Measurements from ENCODE around the gene TBX21. TPM values are rescaled to one million over a fixed set of nuclear protein-coding genes. Genes with fewer than 3 reads are reported as not detected.

Gene TBX21
- total RNA-seq, 1 experiment from 2014 or later = not detected

DNA sequence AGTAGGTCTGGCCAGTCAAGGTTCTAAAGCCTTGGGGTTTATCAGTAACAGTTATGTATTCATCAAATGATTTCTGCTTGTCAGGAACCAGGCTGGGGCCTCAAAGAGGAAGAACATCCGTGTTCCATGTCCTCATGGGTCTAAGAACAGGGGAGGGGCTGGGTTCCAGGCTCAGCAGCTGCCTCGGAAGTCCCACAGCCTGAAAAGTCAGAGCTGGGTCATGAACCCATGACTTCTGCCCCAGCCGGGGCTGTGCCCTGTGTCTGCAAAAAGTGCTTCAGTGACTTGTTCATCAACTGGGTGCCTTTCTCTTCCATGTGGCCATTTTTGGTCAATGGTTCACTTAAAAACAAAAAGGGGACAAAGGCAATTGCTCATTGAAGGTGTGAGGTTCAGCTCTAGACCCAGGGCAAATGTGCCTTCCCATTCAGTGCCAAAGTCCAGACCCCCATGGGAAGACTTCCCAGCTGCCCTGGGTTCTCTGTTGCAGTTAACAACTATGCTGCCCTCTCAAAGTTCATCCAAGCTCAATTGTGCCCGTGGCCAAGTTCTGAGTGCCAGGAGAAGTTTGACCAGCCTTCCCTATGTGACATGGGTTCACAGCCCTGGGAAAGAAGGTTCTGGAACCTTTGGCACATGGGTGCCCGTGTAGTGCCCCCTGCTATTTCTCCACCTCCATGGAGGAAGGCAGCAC lies 20.6 kb upstream of the TBX21 start:
- H3K36me3 Mint-ChIP-seq (ENCODE audit: insufficient read depth, unreplicated experiment) = no peaks in the 10 kb centered on the region
- peaks cover 52% of the 10 kb centered on the region for H3K27me3 Mint-ChIP-seq (ENCODE audit: insufficient read depth, unreplicated experiment)
- no TSS peak for BruUV-seq (replicated peaks)
- ChIA-PET CTCF (interaction anchor here (0.6 kb wide), 1 partner anchor 433 kb away, joined by 6 read pairs; no protein-coding TSS in a partner anchor), POLR2A (no interaction called here)
- no peak overlapping the region for H3K27ac Mint-ChIP-seq (ENCODE audit: low read depth, unreplicated experiment)
- no peaks in the 10 kb centered on the region for H3K4me1 Mint-ChIP-seq (ENCODE audit: insufficient read depth, unreplicated experiment)
- intact Hi-C loops (cut with micrococcal nuclease) = no loop called here
- no peaks in the 10 kb centered on the region for H3K9me3 Mint-ChIP-seq (ENCODE audit: unreplicated experiment)
- DNase-seq (ENCODE audit: unreplicated experiment) = no peak
- H3K4me3 Mint-ChIP-seq (ENCODE audit: unreplicated experiment) = no peak overlapping the region
- TF ChIP-seq CTCF (IDR thresholded peaks at IDR 0.05; ENCODE audit: unreplicated experiment) = no peak

DNA sequence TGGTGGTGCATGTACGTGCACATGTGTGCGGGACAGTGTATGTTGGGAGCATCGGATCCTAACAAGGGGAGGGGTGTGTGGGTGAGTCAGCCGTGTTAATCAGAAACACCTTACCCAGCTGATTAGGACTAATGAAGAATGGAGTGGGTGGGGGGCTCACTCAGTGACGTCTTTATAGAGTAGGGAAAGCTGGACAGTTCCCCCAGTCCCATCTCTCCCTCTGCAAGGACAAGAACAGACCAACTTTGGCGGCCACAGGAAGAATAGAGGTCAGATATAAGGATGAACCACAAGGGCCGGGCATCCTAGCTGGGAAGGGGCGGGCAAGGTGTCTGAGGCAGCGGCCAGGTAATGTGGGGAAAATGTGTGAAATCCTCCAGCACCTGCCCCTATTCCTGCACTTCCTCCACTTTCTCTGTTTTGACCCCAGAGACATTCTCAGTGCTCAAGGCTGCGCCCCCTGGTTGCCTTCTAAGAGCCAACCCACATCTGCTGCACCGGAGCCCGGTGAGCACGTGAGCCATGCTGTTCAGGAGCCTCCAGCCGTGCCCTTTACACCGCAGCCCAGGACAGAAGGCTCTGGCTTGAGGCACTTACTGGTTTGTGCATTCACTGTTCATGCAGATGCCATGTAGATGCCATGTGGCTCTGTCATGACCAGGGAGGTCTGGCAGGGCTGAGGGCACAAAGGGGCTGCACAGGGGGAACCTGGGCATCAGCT lies 18.9 kb upstream of the TBX21 start:
- DNase-seq (ENCODE audit: unreplicated experiment) = no peak
- Mint-ChIP-seq H3K27me3 (ENCODE audit: insufficient read depth, unreplicated experiment) (peaks cover 68% of the 10 kb centered on the region), H3K9me3 (ENCODE audit: unreplicated experiment) (no peaks in the 10 kb centered on the region), H3K4me3 (ENCODE audit: unreplicated experiment) (no peak overlapping the region), H3K27ac (ENCODE audit: low read depth, unreplicated experiment) (no peak overlapping the region), H3K4me1 (ENCODE audit: insufficient read depth, unreplicated experiment) (peaks cover 14% of the 10 kb centered on the region), H3K36me3 (ENCODE audit: insufficient read depth, unreplicated experiment) (no peaks in the 10 kb centered on the region)
- ChIA-PET CTCF (interaction anchor here (1.4 kb wide), 1 partner anchor 15 kb away, joined by 3 read pairs; no protein-coding TSS in a partner anchor), POLR2A (no interaction called here)
- BruUV-seq (replicated peaks) = no TSS peak
- no peak for TF ChIP-seq CTCF (IDR thresholded peaks at IDR 0.05; ENCODE audit: unreplicated experiment)
- intact Hi-C loops (cut with micrococcal nuclease) = no loop called here

GRCh38 chr17:47714773-47715396 lies 18.2 kb upstream of the TBX21 start:
- no peaks in the 10 kb centered on the region for H3K36me3 Mint-ChIP-seq (ENCODE audit: insufficient read depth, unreplicated experiment)
- H3K9me3 Mint-ChIP-seq (ENCODE audit: unreplicated experiment) = no peaks in the 10 kb centered on the region
- H3K4me3 Mint-ChIP-seq (ENCODE audit: unreplicated experiment) = no peak overlapping the region
- peaks cover 15% of the 10 kb centered on the region for H3K4me1 Mint-ChIP-seq (ENCODE audit: insufficient read depth, unreplicated experiment)
- H3K27me3 Mint-ChIP-seq (ENCODE audit: insufficient read depth, unreplicated experiment) = peaks cover 76% of the 10 kb centered on the region
- ChIA-PET CTCF (interaction anchor here (0.6 to 0.9 kb wide), 2 partner anchors 16 to 78 kb away, joined by 3 read pairs; no protein-coding TSS in a partner anchor), POLR2A (no interaction called here)
- intact Hi-C loops (cut with micrococcal nuclease) = no loop called here
- TF ChIP-seq CTCF (IDR thresholded peaks at IDR 0.05; ENCODE audit: unreplicated experiment) = no peak
- H3K27ac Mint-ChIP-seq (ENCODE audit: low read depth, unreplicated experiment) = no peak overlapping the region
- no TSS peak for BruUV-seq (replicated peaks)
- DNase-seq (ENCODE audit: unreplicated experiment) = no peak

GRCh38 chr17:47715669-47716325 lies 17.2 kb upstream of the TBX21 start:
- Mint-ChIP-seq H3K4me3 (ENCODE audit: unreplicated experiment) (no peak overlapping the region), H3K4me1 (ENCODE audit: insufficient read depth, unreplicated experiment) (peaks cover 22% of the 10 kb centered on the region), H3K9me3 (ENCODE audit: unreplicated experiment) (no peaks in the 10 kb centered on the region), H3K27ac (ENCODE audit: low read depth, unreplicated experiment) (no peak overlapping the region), H3K36me3 (ENCODE audit: insufficient read depth, unreplicated experiment) (no peaks in the 10 kb centered on the region), H3K27me3 (ENCODE audit: insufficient read depth, unreplicated experiment) (peaks cover 85% of the 10 kb centered on the region)
- ChIA-PET POLR2A (no interaction called here), CTCF (interaction anchor here (0.6 kb wide), 1 partner anchor 77 kb away, joined by 3 read pairs; no protein-coding TSS in a partner anchor)
- intact Hi-C loops (cut with micrococcal nuclease) = no loop called here
- no peak for TF ChIP-seq CTCF (IDR thresholded peaks at IDR 0.05; ENCODE audit: unreplicated experiment)
- DNase-seq (ENCODE audit: unreplicated experiment) = no peak
- no TSS peak for BruUV-seq (replicated peaks)
